OCI-LY3 (cell line): Measurements from ENCODE around the gene TECPR2.

Source experiments
- EZH2phosphoT487 ChIP-seq: fragments of 200-600 bp; shearing (Covaris generic); IDR thresholded peaks from 2 replicates; pipeline ENCODE4 v1.6.1; 2018; ENCODE audit warnings: antibody characterized with exemption, mixed run types, low read depth
- TF ChIP-seq, protein P1 (sequence below): fragments of 200-600, 300-600 bp; sonication (generic); IDR thresholded peaks from 2 replicates; pipeline ENCODE4 v1.5.1; 2014; ENCODE audit warnings: antibody characterized with exemption, low read length, low read depth

DNA sequence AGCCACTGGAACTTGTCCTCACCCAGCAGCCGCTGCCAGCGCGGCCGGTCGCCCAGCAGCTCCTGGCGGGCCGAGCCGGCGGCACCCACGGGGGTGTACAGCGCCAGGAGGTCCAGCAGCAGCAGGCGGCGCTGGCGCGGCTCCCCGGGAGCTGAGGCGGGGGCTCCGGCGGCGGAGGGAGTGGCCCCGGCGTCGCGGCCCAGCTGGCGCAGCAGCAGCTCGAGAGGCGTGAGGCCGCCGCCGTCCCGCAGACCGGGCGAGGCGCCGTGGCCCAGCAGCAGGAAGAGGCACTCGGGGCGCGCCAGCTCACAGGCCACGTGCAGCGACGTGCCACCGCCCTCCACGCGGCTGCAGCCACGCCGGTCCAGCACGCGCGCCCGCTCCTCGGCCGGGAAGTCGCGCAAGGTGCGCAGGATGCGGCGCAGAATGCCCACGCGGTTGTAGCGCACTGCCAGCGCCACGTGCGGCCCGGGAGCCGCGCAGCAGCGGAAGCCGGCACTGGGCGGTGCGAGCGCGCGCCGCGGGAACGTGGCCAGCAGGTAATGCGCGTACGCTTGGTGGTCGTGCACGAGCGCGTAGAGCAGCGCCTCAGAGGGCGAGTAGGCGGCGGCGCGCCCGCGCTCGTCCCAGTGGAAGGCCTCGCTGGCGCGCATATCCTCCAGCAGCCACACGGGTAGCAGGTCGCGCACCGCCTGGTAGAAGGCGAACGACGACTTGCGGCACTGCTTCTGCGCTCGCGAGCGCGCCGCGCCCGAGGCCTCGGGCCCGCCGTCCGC, 144.5 kb downstream of the TECPR2 start:
- TF ChIP-seq, protein P1, sequence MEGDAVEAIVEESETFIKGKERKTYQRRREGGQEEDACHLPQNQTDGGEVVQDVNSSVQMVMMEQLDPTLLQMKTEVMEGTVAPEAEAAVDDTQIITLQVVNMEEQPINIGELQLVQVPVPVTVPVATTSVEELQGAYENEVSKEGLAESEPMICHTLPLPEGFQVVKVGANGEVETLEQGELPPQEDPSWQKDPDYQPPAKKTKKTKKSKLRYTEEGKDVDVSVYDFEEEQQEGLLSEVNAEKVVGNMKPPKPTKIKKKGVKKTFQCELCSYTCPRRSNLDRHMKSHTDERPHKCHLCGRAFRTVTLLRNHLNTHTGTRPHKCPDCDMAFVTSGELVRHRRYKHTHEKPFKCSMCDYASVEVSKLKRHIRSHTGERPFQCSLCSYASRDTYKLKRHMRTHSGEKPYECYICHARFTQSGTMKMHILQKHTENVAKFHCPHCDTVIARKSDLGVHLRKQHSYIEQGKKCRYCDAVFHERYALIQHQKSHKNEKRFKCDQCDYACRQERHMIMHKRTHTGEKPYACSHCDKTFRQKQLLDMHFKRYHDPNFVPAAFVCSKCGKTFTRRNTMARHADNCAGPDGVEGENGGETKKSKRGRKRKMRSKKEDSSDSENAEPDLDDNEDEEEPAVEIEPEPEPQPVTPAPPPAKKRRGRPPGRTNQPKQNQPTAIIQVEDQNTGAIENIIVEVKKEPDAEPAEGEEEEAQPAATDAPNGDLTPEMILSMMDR = no peak
- TF ChIP-seq EZH2phosphoT487 = no peak
